DMS53 treated with DMSO at 0.1 percent for 48 hours (cell line): ENCODE measurements around the gene HOXB2.

Experiments
- DNase-seq: peaks from one replicate; lab custom pipeline; 2025; ENCODE audit not compliant: unreplicated experiment; lab: John Stamatoyannopoulos, UW

HOXB2 gene

GRCh38 chr17:48579471-48579759, 34.5 kb upstream of the HOXB2 start:
- DNase-seq = no peak

- no peak for DNase-seq
Measured at GRCh38 chr17:48578616-48579470, 33.9 kb upstream of the HOXB2 start.

- DNase-seq = no peak
Measured at GRCh38 chr17:48577946-48578615, 33.2 kb upstream of the HOXB2 start, which contains the start of gene HOXB4. TSS of gene HOXB4 (minus strand) at chr17:48578350. CDS start at chr17:48578319, 31 bp downstream.

GRCh38 chr17:48577330-48577945, 32.5 kb upstream of the HOXB2 start:
- DNase-seq = no peak

- no peak for DNase-seq
Measured at GRCh38 chr17:48576479-48577309, 31.8 kb upstream of the HOXB2 start.

GRCh38 chr17:48575673-48576478, 31.0 kb upstream of the HOXB2 start:
- DNase-seq = no peak

- no peak for DNase-seq
Measured at GRCh38 chr17:48575066-48575582, 30.2 kb upstream of the HOXB2 start.

- no peak for DNase-seq
Measured at GRCh38 chr17:48574505-48575065, 29.7 kb upstream of the HOXB2 start.

GRCh38 chr17:48571826-48572417, 27.0 kb upstream of the HOXB2 start:
- no peak for DNase-seq

- no peak for DNase-seq
Measured at GRCh38 chr17:48571024-48571818, 26.3 kb upstream of the HOXB2 start.

GRCh38 chr17:48570325-48571023, 25.6 kb upstream of the HOXB2 start:
- DNase-seq = no peak

- no peak for DNase-seq
Measured at GRCh38 chr17:48569674-48570324, 24.9 kb upstream of the HOXB2 start.

- DNase-seq = no peak
Measured at GRCh38 chr17:48569240-48569582, 24.3 kb upstream of the HOXB2 start.

GRCh38 chr17:48568499-48569239, 23.8 kb upstream of the HOXB2 start:
- DNase-seq = no peak

- DNase-seq = no peak
Measured at GRCh38 chr17:48567646-48568354, 22.9 kb upstream of the HOXB2 start.

- no peak for DNase-seq
Measured at GRCh38 chr17:48567209-48567608, 22.3 kb upstream of the HOXB2 start.
